Breast epithelium (tissue), 3 donors: Measurements from ENCODE around the gene SNAP47.

ENCODE experiments used
- CTCF ChIP-seq, 3 donors: fragments of 450-650 bp; IDR thresholded peaks; one replicate each; pipeline ENCODE4 v1.5.1; 2016 to 2017; ENCODE audit warnings: antibody characterized with exemption in 3 of 3, mild to moderate bottlenecking in 3 of 3, moderate library complexity in 3 of 3
- POLR2A ChIP-seq: fragments of 450-650 bp; IDR thresholded peaks from one replicate; pipeline ENCODE4 v1.6.1; 2016; ENCODE audit warnings: antibody characterized with exemption, mild to moderate bottlenecking, moderate library complexity
- POLR2AphosphoS5 ChIP-seq, 3 donors: sonication (generic); formaldehyde crosslinking; IDR thresholded peaks; one replicate each; pipeline ENCODE4 v1.6.1; 2017; ENCODE audit warnings: antibody characterized with exemption in 3 of 3

- TF ChIP-seq CTCF (IDR thresholded peaks at IDR 0.05) (no peak), POLR2AphosphoS5 (IDR thresholded peaks at IDR 0.05) (no peak), POLR2A (no peak)
These were observed 59.6 kb downstream of the SNAP47 start for GRCh38 chr1:227794817-227795192.
